GM19238 (cell line): Measurements from ENCODE around the gene AMPD3.

Experiments used
- DNase-seq: peaks from one replicate; pipeline ENCODE4 v3.0.0; 2011; ENCODE audit warnings: low spot score; ENCODE audit not compliant: insufficient read length

Gene AMPD3

DNA sequence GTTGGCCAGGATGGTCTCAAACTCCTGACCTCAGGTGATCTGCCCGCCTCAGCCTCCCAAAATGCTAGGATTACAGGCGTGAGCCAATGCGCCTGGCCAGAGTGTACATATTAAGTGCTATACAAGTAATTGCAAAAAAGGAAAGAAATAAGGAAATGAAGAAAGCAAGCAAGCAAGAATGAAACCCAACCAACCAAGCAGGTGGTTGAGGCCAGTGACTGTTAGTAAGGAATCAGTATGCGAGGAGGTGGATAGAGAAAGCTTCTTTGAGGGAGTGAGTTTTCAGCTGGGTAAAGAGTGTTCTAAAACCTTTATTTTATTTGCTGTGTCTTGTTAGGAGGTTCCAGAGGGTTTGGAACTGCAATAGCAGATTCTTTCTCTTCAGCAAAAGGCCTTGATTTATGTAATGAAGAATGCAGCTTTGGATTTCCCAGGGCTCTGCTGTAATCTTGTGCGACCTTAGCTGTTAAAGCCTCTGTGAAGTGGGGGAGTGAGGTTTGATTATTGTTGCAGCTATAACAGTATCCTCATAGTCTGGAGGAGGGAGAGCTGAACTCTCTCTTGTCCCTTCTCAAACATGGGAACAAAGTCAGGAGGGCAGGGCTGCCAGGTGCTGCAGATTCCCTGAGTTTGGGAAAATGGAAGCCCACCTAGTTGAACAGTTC lies 5.7 kb downstream of the AMPD3 start:
- DNase-seq, result peak; percentile 33

- DNase-seq, result no peak
These were observed 6.3 kb downstream of the AMPD3 start for GRCh38 chr11:10461276-10461790.

DNA sequence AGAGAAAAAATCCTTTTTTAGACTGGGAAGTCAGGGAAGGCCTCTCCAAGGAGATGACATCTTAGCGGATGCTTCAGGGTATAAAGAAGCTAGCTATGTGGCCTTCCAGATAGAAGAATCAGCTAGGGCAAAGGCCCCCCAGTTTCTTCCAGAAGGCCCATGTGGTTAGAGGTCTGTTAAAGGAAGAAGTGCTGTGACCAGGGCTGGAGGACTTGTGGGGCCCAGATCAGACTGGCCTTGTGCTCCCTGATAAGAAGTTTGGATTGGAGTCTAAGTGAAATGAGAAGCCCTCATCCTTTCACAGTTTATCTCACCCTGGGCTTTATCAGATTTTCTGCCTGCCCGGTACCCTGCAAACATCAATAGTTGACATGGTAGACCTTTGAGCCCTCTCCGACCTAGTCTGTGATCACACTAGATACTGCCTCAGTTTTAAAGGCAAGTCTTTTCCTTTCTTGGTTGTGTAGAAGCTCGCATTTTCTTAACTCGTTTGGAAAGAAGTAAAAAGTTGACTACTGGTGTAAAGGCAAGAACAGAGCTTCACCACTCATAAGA lies 7.8 kb downstream of the AMPD3 start:
- DNase-seq, result no peak

DNA sequence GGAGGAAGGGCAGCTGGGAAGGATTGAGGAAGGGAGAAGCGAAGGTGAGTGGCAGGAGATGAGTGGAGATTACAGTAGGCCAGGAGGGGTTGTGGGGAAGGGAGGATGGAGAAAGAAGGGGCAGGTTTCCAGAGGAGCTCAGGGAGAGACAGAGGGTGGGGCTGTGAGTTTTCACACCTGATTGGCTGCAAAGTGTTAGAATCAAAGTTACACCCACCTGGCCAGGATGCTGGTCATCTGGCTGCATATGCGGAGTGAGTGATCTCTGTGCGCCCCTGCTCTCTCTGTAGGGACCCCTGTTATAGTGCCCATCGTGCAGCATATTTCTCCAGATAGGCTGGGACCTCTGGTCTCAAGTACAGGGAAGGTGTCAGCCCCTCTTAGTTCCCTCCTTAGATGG lies 18.3 kb downstream of the AMPD3 start:
- no peak for DNase-seq

GRCh38 chr11:10474551-10474950 lies 19.5 kb downstream of the AMPD3 start:
- no peak for DNase-seq

DNA sequence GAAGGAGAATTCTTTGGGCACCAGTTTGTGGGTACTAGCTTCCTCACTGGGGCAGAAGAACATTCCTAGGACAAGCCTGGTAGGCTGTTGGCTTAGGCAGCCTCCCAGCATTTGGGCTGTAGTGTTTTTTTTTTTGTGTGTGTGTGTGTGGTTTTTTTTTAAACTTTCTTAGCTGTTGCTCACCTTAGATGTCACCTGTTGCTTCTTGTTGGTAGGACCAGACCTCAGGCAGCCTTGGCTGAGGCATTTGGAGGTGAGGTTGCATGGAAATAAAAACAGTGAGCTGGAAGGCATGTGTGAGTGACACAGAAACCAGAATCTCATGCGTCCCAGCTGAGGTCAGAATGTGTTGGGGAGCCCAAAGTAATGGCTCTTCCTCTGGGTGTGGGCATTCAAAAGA lies 21.3 kb downstream of the AMPD3 start:
- DNase-seq, result no peak

- DNase-seq, result no peak
These were observed 22.0 kb downstream of the AMPD3 start for GRCh38 chr11:10476927-10477689.

- no peak for DNase-seq
These were observed 22.6 kb downstream of the AMPD3 start for GRCh38 chr11:10477690-10478046.

DNA sequence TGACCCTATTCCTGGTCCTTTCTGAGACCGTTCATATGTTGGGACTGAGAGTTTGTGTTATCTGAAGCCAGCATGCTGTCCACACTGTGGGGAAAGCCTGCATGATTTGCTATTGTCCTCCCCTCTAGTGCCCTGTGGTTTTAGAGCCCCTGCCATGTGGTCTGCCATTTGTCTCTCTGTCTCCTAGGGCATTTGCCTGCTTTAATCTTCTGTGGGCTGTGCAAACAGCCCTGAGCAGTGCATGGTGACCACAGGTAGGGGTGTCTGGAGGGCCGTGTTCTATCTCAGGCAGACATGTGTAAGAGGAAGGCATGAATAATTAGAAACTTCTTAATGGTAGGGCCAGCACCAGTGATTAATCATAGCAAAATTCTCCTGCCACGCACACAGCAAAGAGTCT lies 23.0 kb downstream of the AMPD3 start:
- no peak for DNase-seq

- no peak for DNase-seq
These were observed 23.8 kb downstream of the AMPD3 start for GRCh38 chr11:10478574-10479550.

- no peak for DNase-seq
These were observed 25.0 kb downstream of the AMPD3 start for GRCh38 chr11:10480026-10480425.

- DNase-seq, result no peak
These were observed 25.7 kb downstream of the AMPD3 start for GRCh38 chr11:10480760-10481159.

- no peak for DNase-seq
These were observed 26.7 kb downstream of the AMPD3 start for GRCh38 chr11:10481560-10482349.

DNA sequence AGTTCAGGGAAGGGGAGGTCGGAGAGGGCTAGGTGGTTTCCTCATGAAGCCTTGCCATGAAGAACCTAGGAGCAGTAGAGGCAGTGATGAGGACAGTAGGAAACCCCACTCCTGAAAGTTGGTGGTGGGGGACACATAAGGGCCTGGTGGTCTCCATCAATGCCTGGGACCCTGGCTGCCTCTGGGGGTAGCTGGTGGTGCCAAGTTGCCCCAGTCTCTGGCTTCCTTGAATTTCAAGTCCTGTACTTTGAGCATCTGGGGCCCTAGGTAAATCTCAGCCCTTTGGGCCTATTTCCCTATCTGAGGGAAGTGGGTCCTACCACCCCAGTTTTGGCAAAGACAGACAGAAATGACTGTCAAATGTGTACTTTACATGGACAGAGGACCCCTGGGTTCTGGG lies 28.1 kb downstream of the AMPD3 start:
- DNase-seq, result no peak

DNA sequence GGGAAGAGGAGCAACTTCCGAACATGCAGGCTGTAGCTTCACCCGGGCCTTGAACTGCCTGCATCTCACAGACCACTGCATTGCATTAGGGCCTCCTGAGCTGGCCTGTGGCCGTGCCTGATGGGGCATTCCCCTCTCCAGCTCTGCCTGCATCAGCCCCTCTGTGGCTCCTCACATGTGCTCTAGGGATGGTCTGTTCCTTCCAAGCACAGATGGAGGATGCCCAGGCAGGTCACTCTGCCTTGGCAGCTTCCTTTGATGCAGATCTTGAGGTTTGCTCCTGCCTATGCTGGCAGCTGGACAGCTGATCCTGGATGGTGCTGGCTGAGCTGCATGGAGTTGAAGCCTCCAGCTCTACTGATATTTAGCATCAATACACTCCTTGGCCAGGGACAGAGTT lies 28.5 kb downstream of the AMPD3 start:
- DNase-seq, result no peak

DNA sequence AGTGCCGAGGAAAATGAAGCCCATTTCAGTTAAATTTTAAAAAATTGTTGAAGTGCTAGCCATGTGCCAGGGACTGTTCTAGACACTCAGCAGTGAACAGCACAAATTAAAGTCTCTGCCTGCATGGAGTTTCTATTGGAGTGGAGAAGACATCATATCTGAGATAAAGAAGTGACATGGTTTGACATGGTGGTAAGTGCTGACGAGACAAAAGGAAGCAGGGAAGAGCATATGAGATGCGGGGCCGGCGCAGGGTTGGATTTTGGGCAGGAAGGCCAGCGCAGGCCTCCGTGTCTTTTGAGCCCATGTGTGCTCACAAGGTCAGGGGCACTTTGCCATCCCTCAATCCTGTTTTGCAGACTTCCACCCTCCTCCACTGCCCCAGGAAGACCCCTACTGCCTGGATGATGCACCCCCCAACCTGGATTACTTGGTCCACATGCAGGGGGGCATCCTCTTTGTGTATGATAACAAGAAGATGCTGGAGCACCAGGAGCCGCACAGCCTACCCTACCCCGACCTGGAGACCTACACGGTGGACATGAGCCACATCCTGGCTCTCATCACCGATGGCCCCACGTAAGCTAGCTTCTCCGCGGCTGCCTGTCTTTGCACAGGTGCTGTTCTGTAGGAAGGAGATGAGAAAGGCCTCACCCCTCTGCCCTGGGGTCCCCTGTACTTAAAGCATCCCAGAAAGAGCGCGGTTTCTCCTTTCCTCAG lies 29.6 kb downstream of the AMPD3 start:
- DNase-seq, result no peak

- no peak for DNase-seq
These were observed 30.6 kb downstream of the AMPD3 start for GRCh38 chr11:10485646-10486045.

GRCh38 chr11:10486161-10486840 lies 31.2 kb downstream of the AMPD3 start:
- no peak for DNase-seq

DNA sequence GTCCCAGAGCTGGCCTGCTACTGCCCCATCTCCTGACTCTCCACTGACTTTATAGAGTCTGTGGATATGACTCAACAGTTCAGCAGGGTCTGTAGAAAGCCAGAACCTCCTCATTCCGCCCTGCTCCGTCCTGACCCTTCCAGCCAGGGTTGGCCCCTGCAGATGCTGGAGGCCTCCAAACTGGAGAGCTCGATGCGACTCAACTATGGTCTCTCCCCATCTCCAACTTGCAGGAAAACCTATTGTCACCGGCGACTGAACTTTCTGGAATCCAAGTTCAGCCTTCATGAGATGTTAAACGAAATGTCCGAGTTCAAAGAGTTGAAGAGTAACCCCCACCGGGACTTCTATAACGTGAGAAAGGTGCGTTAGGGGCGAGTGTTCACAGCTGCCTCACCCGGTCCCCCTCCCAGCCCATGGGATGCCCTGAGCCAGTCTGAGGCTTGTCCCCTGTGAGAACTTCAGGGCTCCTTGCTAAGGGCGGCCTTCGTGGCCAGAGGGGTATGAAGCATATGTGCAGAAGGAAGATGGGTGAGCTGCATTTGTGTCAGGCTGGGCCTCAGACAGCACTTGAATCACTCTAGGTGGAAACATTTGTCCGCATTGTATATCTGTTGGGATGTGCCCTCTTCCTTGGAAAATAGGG lies 32.1 kb downstream of the AMPD3 start:
- no peak for DNase-seq
